NCI-H1092 (cell line): ENCODE data around the gene GABBR1.

Experiments used
- DNase-seq: peaks from one replicate; lab custom pipeline; 2025; lab: John Stamatoyannopoulos, UW

The GABBR1 gene

DNA sequence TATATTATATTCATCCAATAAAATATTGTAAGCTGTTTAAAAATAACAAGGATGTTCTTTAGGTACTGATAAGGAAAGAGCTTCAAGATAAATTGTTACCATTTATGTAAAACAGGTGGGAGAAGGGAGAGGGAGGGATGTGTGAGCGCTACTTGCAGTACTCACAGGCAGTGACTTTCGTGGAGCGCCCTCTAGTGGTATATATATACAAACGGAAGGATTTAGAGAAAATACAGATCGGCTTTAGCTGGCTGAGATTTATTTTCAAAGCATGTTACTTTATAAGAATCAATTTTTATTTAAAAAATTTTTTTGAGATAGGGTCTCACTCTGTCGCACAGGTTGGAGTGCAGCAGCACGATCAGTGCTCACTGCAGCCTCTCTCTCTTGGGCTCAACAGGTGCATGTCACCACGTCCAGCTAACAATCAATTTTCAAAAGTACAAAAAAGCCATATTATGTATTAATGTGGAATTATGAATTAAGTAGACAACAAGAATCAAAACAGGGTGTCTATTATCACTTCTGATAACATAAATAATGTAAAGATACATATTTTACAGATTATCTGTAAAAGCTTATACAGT is 20.6 kb upstream of the GABBR1 start:
- DNase-seq, result peak; percentile 41

DNA sequence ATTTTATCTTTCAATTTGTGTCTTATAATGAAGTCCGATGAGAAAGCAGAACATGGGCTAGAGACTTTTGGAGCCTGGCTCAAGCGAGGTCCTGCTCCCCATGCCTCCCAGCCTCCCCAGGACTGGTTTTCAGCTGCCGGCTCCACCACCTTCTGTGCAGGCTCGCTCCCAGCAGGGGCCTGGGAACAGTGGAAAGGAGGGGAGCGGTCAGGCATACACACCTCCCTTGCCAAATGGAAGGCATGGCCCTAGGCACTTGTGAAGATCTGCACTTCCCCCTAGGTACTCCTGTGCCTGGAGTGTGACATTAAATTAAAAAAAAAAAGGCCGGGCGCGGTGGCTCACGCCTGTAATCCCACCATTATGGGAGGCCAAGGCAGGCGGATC is 19.2 kb upstream of the GABBR1 start:
- no peak for DNase-seq

DNA sequence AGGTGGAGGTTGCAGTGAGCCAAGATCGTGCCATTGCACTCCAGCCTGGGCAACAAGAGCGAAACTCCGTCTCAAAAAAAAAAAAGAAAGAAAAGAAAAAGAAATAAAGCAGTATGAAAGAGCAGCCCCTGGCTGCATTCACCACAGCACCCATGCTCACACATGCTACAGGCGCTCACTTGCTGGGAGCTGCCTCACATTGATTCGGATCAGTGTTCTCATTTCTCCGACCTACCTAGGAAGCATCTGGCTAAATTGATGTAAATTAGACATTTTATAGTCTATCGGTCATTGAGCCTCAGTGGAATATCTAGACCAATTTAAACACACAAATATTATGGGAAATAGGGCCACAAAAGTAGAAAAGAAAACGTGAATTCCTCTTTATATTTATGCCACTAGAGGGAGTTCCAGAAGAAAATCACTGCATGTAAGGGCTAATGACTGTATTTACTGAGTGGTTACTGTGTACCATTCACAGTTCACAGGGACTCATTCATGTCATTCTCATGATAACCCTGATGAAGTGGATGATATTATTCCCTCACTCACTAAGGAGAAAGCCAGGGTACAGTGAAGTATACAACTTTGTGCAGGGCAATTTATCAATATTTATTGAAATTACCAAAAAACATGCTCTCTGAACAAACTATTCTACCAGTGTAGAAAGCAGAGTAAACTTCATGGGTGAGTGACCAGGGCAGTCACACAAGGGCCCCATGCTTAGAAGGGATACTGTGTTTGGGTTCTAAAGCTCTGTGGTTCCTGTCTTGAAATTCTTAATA is 18.6 kb upstream of the GABBR1 start:
- DNase-seq, result no peak

DNA sequence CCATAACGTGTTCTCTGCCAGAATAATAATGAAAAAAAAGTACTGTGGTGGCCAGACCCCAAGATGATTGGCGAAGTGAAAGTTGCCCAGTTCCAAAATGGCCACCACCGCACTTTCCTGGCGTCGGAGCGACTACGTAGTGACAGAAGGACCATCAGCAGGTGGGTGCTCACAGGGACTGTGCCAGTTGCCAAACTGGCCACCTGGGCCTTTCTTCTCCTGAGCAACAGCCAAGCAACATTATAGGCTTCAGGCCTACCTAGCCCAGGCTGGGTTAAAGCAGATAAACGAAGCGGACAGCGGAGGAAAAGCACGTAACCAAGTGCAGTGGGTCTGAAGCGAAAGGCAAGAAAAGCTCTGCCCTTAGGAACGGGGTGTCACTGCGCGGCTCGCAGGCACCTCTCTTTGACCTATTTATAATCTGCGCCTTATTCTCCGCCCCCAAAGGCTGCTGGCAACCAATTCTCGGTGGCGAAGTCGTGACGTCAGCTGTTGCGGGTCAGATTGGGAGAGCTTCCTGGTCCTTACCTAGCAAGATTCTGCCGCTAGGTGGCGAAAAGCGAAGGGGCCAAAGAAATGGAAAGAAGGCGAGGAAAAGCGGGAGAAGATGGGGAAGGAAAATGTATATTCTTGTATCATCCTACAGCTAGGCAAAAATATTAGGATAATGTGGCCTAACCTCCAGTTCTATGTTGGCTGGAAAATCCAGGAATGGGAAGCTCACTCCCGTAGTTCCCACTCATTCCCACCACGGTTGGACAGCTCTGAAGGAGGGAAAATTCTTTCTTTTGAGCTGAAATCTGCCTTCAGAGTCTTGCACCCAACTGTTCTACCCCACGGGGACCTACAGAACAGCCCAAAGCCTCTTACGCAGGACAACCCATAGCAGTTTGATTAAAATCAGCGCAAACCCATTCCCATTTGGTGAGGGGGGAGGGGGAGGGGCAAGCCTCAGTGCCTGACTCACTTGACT is 17.0 kb upstream of the GABBR1 start:
- peak; percentile 95 for DNase-seq

DNA sequence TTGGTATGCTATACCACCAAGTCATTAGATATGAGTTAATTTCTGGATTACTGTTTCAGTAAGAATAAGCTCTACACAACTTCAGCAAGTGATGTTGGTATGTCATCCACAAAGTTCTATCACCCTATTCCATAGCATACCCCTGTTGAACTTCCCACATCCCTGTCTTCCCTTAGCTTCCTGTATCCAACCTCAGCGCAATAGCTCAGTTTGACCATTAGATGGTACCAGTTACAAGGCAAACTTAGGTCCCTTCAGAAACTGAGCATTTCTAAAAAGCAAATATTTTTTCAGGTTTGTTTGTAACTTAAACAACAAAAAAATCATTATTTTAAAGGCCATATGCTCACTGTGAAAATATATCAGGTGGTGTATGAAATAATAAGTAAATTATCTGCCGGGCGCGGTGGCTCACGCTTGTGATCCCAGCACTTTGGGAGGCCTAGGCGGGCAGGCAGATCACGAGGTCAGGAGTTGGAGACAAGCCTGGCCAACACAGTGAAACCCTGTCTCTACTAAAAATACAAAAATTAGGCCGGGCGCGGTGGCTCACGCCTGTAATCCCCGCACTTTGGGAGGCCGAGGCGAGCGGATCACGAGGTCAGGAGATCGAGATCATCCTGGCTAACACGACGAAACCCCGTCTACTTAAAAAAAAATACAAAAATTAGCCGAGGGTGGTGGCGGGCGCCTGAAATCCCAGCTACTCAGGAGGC is 15.1 kb upstream of the GABBR1 start:
- no peak for DNase-seq

DNA sequence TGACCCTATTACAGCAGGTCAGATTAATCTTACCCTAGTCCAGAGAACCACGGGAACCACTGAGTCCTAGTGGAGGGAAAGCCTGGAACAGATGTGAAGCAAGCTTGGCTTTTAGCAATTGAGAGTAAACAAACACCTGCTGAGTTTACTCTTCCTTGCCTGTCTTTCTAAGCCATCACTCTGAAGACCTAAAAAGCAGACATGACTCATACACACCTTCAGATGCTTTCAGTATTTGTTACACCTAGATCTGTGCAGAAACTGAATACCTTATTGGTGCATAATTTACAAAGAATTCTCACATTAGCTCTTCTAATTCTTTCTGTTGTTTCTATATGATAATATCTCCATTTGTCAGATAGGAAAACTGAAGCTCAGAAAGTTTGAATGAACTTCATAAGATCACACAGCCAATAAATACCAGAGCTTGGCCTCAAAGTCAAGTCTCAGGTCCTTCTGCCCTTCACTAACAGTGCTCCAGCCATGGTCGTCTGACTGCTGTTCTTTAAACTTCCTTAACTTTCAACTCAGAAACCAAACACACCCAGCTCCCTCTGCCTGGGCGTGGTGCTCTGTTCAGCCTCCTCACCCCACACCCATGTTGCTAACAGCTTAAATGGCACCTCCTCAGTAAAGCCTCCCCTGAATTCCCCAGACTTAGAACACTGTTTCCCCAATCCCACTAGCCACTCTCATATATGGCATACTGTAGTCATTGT is 8.6 kb upstream of the GABBR1 start:
- no peak for DNase-seq

DNA sequence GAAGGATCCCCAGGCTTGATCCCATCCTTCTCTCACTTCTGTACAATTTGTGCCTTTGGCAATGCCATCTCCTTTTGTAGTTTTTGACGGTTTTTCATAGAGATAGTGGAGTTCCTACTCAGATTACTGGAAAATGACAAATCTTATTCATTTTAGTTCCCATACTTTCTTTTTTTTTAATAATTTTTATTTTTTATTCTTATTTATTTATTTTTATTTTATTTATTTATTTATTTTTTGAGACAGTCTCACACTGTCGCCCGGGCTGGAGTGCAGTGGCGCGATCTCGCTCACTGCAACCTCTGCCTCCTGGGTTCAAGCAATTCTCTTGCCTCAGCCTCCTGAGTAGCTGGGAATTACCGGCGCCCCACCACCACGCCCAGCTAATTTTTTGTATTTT is 4.3 kb upstream of the GABBR1 start:
- no peak for DNase-seq

DNA sequence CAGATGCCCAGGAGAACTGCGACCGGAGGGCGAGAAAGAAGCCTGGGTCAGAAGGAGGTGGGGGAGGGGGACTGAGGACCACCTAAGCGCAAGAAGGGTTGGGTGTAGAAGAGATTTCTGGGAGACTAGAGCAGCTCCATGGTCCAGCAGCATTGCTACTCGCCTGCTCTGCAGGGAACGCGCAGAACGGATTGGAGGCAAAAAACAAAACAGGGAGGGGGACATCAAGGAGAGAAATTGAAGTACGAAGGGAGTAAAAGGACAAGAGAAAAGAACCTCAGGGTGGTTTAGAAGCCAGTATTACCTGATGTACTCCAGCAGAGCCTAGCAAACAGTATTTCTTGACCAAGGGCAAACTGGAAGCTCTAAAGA is 537 bp upstream of the GABBR1 start:
- no peak for DNase-seq

DNA sequence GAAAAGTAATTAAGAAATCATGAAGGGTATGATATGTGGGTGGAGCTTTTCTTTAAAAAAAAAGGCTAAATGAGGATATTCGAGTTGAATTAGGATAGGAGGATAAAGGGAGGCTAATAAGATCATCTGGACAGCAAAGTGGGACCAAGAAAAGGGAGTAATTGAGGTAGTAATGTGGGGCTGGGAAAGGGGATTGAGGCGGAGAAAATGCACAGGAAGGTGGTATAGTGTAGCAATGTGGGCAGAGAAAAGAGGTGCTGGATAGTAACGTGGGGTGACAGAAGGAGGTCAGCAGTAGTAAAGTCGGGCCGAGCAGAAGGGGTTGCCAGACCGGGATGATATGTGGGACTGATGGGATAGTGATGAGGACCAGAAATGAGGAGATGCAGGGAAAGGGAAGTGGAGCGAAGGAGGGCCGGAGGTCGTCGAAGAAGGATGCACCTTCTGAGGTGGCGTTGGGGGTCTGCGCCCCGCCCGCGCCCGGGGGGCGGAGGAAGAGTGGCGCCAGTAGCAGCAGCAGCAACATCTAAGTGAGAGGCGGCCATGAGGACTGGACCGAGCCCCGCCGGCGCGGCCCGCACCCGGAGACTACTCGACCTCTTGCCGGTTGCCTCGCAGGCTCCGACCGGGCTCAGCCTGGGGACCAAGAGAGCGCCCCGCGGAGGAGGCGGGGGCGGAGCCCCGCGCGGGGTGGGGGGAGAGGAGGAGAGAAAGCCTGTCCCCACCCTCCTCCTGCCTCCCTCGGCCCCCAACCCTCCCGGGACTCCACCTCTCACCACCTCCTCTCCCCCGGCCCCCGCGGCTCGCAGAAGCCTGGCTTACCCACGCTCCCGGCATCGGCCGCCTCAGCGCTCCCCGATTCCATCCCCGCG is 887 bp downstream of the GABBR1 start:
- no peak for DNase-seq

DNA sequence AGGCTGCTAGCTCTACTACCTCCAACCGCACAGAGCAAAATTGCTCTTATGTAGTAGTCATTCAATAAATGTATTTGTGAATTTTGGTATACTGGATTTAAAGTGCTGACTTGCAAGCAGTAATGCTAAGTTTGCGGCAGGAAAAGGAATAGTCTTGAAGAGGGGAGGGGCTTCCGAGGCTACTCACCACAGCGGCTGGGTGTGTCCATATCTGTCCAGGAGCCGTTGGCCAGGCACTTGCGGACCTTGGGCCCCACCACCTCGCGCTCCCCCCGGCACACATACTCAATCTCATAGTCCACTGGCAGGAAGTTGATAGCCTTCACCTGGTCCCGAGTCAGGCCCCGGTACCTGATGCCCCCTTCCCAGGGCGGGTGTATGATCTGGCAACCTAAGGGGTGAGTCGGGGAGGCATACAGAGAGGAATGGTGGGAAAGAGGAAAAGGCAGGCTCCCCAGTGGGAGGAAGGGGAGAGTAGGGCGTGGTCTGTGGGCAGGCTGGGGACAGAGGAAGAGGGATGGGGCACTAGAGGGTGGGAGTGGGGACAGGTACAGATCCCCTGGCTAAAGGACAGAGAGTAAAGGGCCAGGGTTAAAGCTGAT is 1.7 kb downstream of the GABBR1 start:
- no peak for DNase-seq

DNA sequence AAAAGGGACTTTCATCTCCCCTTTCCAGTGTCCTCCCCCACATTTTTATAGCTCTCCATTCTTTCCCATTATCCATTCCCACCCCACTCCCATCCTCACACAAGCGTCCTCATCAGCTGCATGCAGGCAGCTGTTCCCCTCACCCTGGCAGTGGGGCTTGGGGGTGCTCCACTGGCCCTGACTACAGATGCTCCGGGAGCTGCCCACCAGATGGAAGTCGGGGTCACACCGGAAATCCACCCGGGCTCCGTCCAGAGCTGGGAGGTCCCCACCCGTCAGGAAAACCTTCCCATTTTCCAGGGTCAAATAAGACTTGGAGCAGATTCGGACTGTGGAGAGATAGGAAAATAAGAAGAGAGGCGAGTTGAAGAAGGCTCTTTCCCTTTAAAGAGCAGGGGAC is 2.7 kb downstream of the GABBR1 start:
- DNase-seq, result no peak

DNA sequence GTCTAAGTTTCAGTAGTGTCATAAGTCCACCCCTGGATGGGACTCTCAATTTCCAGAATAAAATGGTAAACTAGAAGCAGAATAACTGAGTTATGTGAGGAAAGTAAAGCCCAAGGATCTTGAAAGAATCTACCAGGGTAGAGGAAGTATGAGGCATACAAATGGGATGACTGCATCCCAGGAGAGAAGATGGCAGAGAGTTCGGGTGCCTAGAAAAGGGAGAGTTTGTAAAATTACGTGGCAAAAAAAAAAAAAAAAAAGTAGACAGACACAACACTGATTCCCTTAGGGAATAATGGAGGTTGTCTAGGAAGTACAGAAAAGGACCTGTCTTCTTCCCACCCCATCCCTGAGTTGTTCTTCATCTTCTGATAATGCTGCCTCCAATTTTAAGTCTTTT is 3.4 kb downstream of the GABBR1 start:
- no peak for DNase-seq

DNA sequence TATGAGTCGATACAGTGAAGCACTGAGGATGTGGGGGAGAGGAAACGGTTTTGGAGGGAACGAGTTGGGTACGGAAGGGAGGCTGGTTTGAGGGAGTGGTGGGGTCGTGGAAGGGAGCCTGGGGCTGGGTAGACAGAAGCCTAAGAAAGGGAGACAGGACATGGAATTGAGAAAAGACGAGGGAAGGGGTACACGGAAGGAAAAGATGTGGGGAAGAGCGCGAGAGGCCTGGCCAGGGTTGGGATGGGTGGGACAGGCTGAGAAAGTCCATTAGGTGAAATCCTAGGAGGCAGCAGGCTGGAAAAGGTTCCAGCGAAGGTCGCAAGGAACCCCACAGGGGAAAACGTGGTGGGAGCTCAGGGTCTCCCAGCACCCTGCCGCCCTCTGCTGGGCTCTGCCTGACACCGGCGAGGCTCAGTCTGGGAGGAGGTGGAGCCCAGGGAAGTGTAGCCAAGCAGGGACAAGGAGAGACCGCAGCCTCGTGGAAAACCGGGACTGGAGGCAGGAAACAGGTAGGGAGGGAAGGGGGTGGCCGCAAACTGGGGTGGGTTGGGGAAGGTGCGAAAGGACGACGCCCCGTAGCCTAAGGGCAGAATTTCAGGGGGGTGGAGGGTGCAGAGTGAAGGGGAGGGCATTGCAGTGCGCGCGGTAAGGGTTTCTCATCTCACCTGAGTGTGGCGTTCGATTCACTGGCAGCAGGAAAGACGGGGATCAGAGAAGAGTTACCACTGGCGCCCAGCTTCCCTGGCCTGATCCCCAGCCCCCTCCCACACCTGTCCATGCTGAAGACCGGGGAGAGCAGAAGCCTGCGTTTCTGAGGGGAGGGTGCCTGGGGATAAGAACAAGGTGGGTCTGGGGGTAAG is 4.3 kb downstream of the GABBR1 start:
- peak; percentile 55 for DNase-seq

DNA sequence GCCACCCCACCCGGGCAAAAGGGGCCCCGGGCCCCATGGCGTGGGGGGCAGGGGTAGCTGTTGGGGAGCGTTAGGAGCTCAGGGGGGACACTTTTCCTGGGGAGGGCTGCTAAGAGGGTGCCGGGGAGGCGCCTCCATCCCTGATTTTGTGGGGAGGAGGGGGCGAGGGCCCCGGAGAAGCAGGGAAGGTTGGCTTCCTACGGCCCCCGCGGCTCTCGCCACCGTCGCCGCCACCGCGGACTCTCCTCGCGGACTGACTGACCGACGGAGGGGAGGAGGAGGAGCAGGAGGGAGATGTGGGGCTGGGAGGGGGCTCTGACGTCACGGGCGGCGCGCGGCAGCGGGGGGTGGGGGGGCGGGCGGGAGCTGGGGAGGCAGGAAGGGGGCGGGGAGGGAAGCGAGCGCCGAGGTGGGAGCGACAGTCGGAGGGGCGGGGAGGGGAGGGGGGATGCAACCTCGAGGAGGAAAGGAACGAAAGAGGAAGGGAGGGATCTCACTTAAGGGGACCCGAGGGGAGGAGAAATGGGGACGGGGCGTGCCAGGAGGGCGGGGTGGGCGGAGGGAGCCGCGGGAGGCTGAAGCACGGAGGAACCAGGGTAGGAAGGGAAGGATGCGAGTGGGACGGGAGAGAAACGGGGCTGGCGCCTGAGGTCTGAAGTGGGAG is 5.1 kb downstream of the GABBR1 start:
- DNase-seq, result no peak

DNA sequence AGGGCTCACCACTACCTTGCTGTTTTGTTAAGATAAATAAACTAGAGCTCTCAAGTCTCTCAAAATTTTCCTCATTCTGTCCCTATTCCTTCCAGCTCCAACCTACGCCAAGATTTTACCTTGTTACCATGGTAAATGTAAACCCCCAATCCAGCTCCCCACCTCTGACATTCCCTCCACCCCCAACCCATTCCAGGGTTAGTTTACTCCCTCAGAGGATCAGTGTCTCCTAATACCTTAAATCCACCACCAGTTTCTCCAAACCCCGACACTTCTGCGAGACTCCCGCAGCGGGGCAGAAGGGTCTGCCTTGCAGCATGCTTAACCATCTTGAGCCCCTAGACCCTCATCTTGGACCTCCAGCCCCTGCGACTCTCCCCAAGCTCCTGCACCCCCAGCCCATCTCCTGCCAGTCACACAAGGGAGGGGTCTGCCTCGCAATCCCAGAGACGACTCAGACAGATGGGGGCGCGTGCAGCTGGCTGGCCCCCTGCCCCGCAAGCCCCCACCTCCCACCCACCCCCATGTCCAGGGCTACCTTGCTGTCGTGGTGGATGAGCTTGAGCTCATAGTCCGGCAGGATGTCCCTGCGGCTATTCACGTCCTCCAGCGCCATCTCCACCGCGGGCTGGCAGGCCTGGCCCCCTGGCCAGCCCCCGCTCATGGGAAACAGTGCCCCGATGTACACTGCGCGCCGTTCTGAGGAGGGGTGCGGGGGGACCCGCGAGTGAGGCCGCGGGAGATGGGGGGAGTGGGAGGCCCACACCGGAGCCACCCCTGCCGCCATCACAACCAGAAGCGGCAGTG is 5.8 kb downstream of the GABBR1 start:
- no peak for DNase-seq

DNA sequence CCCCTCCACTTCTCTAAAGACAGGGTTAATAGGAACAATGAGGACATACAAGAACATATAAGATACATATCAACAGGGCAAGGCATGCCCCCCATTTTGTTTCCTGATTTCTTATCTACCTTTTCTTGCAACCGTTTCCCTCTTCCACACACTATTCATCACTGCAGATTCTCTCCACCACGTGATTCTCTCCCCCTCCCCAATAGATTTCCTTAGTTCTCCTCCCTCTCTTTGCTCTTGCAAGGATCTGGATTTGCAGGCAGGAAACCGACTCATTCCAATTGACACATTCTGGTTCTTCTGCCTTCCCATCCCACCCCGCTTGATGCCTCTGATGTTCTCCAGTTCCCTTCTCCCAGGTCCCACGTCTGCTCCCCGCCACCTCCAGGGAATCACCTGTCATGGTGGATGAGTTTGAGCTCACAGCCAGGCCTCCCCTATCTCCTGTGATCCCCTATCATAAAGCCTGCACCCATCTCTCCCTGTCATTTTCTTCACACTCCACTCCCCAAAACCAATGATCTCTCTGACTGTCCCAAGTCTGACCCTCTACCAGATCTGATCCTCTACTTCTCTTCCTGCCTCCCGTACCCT is 7.5 kb downstream of the GABBR1 start:
- DNase-seq, result no peak

DNA sequence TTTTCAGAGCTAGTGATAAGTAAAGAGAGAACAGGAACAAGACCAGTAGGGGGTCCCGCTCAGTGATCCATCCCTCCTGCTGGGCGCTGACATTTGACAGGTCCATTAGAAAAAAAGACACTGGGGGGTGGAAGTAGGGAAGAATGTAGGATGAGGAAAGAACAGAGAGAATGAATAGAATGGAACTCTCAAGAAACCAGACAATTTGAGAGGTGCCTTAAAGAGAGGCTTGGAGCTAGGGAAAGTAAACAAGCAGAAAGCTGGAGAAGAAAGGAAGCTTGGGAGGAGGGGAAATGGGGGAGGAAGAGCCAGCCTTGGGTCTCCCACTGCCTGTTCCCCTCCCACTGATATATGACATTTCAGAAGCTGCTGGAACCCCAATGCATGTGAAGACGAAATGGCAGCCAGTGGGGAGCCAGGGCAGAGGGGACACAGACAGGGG is 8.4 kb downstream of the GABBR1 start:
- no peak for DNase-seq
